ENCODE data around the gene HMGCLL1.

GRCh38 chr6:55518529-55519060, 60.4 kb downstream of the HMGCLL1 start:
- TF ChIP-seq, protein P1, sequence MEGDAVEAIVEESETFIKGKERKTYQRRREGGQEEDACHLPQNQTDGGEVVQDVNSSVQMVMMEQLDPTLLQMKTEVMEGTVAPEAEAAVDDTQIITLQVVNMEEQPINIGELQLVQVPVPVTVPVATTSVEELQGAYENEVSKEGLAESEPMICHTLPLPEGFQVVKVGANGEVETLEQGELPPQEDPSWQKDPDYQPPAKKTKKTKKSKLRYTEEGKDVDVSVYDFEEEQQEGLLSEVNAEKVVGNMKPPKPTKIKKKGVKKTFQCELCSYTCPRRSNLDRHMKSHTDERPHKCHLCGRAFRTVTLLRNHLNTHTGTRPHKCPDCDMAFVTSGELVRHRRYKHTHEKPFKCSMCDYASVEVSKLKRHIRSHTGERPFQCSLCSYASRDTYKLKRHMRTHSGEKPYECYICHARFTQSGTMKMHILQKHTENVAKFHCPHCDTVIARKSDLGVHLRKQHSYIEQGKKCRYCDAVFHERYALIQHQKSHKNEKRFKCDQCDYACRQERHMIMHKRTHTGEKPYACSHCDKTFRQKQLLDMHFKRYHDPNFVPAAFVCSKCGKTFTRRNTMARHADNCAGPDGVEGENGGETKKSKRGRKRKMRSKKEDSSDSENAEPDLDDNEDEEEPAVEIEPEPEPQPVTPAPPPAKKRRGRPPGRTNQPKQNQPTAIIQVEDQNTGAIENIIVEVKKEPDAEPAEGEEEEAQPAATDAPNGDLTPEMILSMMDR (conservative IDR thresholded peaks at IDR 0.05 in 1 of 2, IDR thresholded peaks at IDR 0.05 in 1 of 2; ENCODE audit: low read depth in 1 of 2, low read length in 2 of 2), result no peak
- TF ChIP-seq EZH2 (IDR thresholded peaks at IDR 0.05; ENCODE audit: low read length, missing control alignments), result no peak

Measured in fibroblast of lung (primary cell).